SK-MEL-5 (cell line): ENCODE data around the gene CDH24. TPM values are rescaled to one million over a fixed set of nuclear protein-coding genes. Genes with fewer than 3 reads are reported as not detected.
A peak's percentile ranks its signal among the peaks of the same experiment; 100 is the strongest.

Source experiments
- DNase-seq: peaks from one replicate; pipeline ENCODE4 v3.0.0-alpha.2; 2016; ENCODE audit warnings: low read depth, low spot score
- in situ Hi-C: cut with HindIII; loops from 2 replicates; pipeline ENCODE4 v1.10.0; 2016; ENCODE audit warnings: low sequenced_read_pairs, high pct_unique_total_duplicates, low pct_unique_long_range_greater_than_20kb
- polyA plus RNA-seq, 2 experiments: library from polyadenylated mRNA; depleted of rRNA; stranded (reverse); fragments of >200 nt; gene quantifications; 2 replicates each; pipeline ENCODE4 v1.2.3, GENCODE V29; 2015
- total RNA-seq: library from RNA; depleted of rRNA; stranded (reverse); fragments of >200 nt; shearing (Covaris generic); gene quantifications from 2 replicates; pipeline ENCODE4 v1.2.3, GENCODE V29; 2014; rRNA removed

Gene CDH24
- total RNA-seq: 0.96 and 1.1 TPM in 2 replicates
- 1.3 and 2.2 TPM in 2 replicates for polyA plus RNA-seq (2015; cell fraction: cytosol; rRNA removed)
- polyA plus RNA-seq (2015; cell fraction: nucleus; rRNA removed): 12.3 and 13.5 TPM in 2 replicates

- DNase-seq: peak; percentile 51
- in situ Hi-C loops: no loop called here
These were observed at the start of gene CDH24 for GRCh38 chr14:23056956-23057756. Gene CDH24, minus strand, starts transcription at chr14:23057520. Its CDS starts 1,787 bp downstream, at chr14:23055733.

- no peak for DNase-seq
- in situ Hi-C loops: no loop called here
These were observed 49.4 kb upstream of the CDH24 start for GRCh38 chr14:23106747-23107045.

GRCh38 chr14:23105348-23105824 lies 48.1 kb upstream of the CDH24 start:
- no peak for DNase-seq
- in situ Hi-C loops: no loop called here

- in situ Hi-C loops: no loop called here
- no peak for DNase-seq
These were observed 47.4 kb upstream of the CDH24 start, which contains the start of gene CIROP for GRCh38 chr14:23104591-23105347. Gene CIROP, minus strand, starts transcription at chr14:23104989. Its CDS starts 69 bp downstream, at chr14:23104920.

- DNase-seq: no peak
- in situ Hi-C loops: no loop called here
These were observed 46.8 kb upstream of the CDH24 start for GRCh38 chr14:23104070-23104590.

GRCh38 chr14:23103581-23103980 lies 46.3 kb upstream of the CDH24 start:
- in situ Hi-C loops: no loop called here

GRCh38 chr14:23102801-23103200 lies 45.5 kb upstream of the CDH24 start:
- in situ Hi-C loops: no loop called here
- DNase-seq: no peak

More at GRCh38 chr14:23103581-23103980, 46.3 kb upstream of the CDH24 start:
- DNase-seq: no peak

GRCh38 chr14:23101986-23102625 lies 44.8 kb upstream of the CDH24 start:
- in situ Hi-C loops: no loop called here
- DNase-seq: no peak

- DNase-seq: no peak
- in situ Hi-C loops: no loop called here
These were observed 44.1 kb upstream of the CDH24 start for GRCh38 chr14:23101213-23101970.

- no peak for DNase-seq
- in situ Hi-C loops: no loop called here
These were observed 42.0 kb upstream of the CDH24 start for GRCh38 chr14:23099212-23099861.

GRCh38 chr14:23097786-23098185 lies 40.5 kb upstream of the CDH24 start:
- in situ Hi-C loops: no loop called here
- no peak for DNase-seq

- DNase-seq: peak; percentile 100
These were observed 38.1 kb upstream of the CDH24 start, which contains the start of gene C14orf119 for GRCh38 chr14:23095196-23096108. Gene C14orf119, plus strand, starts transcription at chr14:23095505. Its CDS starts 2,154 bp downstream, at chr14:23097659.

GRCh38 chr14:23094666-23095195 lies 37.4 kb upstream of the CDH24 start, which contains the start of gene ACIN1:
Gene ACIN1, minus strand, starts transcription at chr14:23095136. Its CDS starts 24 bp downstream, at chr14:23095112.
- in situ Hi-C loops: no loop called here
- DNase-seq: peak; percentile 87

More at GRCh38 chr14:23095196-23096108, 38.1 kb upstream of the CDH24 start, which contains the start of gene C14orf119:
- in situ Hi-C loops: no loop called here

GRCh38 chr14:23093991-23094665 lies 36.8 kb upstream of the CDH24 start:
- in situ Hi-C loops: no loop called here
- no peak for DNase-seq

- DNase-seq: no peak
- in situ Hi-C loops: no loop called here
These were observed 36.2 kb upstream of the CDH24 start for GRCh38 chr14:23093526-23093925.
